Activated CD4-positive, CD25-positive, alpha-beta regulatory T cell treated with anti-CD3 and anti-CD28 coated beads, Interleukin-2, amount 50 U/mL, for 72 hours (primary cell): ENCODE measurements around the gene FHDC1.

Experiments used
- DNase-seq: peaks from one replicate; pipeline ENCODE4 v3.0.0; 2021

FHDC1 gene

DNA sequence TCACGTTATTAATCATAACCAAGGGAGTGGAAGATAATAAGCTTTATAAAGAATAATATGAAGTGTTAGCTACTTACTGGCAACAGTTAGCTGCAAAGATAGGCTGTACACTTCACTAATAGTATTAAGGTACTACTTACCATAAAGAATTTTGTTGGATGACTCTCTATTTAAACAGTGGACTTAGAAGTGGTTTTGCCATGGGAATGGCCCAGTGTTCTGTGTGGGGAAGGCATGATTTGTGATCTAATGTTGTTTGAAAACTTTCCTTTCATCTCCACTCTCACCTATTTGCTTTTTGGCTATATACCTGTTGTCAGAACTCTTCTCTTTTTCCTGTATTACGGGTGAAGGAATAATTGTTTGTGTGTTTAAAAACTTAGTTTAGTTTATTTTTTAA is 23.0 kb downstream of the FHDC1 start:
- DNase-seq, result no peak

DNA sequence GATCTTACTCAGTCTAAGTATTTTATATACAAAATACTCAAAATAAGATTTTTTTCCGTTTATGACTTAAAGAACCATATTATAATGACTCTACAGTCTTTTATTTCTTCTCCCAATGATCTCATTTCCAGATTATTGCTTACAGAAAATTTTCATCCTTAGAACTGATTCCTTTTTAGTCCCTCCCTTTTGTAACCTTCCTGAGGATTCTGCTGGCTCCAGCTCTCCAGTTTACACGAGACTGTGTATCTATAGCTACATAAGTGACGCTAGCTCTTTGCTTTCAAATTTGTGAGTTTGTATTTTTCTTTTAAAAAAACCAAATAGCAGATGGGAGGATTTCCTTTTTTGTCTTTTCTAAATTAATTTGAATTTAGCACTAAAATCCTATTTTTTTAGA is 24.0 kb downstream of the FHDC1 start:
- no peak for DNase-seq

- no peak for DNase-seq
Observed at GRCh38 chr4:152961014-152961772, 25.1 kb downstream of the FHDC1 start.

GRCh38 chr4:152961773-152962115 is 25.6 kb downstream of the FHDC1 start:
- DNase-seq, result no peak

DNA sequence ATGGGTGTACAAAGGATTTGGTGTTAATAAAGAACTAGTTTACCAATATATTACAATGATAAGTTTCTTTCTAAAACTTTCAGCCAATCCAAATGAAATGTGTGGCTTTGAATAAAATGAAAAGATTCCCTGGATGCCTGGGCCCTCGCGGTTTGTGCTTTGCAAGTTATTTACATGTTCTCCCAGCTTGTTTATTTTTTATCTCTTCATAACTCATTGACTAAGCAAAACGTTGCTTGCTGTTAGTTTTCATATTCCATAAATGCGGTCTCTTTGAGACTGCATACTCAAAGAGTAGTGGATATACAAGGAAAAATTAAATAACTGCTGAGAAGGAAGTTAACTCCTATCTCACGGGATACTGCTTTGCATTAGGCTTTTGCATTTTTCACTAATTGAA is 26.0 kb downstream of the FHDC1 start:
- no peak for DNase-seq

GRCh38 chr4:152964335-152964734 is 28.2 kb downstream of the FHDC1 start:
- DNase-seq, result no peak

DNA sequence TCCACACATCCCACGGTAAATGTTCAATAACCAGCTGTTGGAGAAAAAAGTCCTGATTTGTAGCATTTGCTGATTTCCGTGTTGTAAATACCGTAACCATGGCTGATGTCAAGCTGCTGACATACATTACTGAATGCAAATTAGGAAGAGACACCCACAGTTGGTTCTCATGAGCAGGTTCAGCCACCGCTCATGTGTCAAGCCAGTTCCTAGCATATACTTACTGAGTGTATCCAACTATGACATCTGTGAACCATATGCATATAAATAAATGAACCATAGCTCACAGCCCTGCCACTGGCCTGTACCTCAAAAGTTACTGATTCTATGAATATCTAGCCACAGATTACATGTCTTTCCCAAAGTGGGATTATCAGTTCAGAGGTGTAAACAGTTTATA is 29.5 kb downstream of the FHDC1 start:
- DNase-seq, result no peak

- no peak for DNase-seq
Observed at GRCh38 chr4:152967907-152968306, 31.8 kb downstream of the FHDC1 start.

DNA sequence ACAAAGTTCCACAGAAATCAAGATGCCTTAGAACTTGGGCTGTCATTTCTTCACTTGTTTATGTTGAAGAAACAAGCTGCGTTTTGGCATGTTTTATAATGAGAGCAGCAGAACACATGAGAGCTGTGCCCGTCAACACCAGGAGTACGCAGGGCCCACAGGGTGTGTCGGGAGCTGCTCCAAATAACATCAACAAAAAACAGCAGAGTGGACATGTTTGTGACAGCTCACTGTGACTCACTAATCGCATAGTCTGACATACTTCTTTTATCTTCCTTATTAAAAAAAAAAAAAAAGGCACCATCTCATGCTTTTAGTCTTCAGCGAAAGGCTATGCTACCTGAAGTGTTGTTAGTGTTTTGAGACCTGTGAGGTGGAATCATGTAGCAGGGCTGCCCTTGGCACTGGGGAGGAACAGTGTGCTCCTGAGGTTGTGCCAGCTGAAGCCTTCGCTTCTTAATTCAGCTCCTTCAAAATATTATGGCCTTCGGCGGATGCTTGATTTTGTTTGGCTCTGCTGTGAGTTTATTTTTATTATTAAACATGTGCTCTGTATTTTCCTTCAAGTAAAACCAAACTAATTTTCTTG is 32.8 kb downstream of the FHDC1 start:
- DNase-seq, result no peak

DNA sequence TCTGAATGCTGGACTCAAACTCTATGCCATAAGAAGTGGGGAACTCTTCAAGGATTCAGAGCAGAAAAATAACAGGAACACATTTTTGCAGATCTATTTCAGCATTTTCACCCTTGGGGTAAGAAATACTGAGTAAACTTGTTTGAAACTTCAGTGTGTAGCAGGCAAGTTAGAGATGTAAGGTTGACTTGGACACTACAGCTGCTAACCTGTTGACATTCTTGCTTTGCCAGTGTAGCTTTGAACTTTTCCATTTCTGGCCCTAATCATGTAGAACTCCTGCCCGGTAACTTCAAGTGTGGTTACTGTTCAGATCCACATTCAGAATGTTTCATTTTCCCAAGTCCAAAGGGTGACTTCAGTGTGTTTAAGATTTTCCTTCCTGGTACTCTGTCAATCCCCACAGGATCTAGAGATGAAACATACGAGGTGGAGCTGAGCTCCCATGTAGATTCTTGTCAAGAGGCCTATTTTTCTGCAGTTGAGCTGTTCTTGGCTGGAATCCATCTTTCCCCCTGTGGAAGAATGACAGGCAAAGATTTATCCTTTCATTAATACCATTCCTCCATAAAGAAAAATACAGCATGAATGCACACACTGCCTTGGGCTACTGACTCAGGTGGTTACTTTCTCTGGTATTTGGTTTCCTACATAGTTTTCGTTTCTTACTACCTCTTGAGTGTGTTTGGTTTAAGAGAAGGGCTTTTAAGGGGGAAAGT is 34.1 kb downstream of the FHDC1 start:
- DNase-seq, result no peak

DNA sequence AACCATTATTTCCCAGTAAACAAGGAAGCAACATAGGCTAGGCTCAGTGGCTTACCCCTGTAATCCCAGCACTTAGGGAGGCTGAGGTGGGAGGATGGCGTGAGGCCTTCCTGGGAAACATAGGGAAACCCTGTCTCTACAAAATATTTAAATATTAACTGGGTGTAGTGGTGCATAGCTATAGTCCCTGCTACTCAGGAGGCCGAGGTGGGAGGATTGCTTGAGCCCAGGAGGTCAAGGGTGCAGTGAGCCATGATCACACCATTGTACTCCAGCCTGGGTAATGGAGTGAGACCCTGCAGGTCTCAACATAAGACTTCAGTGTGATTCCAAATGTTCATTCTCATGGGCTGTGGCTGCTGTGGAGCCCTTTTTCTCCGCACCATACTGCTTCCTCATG is 34.9 kb downstream of the FHDC1 start:
- DNase-seq, result no peak

- DNase-seq, result no peak
Observed at GRCh38 chr4:152972821-152973628, 36.9 kb downstream of the FHDC1 start.

DNA sequence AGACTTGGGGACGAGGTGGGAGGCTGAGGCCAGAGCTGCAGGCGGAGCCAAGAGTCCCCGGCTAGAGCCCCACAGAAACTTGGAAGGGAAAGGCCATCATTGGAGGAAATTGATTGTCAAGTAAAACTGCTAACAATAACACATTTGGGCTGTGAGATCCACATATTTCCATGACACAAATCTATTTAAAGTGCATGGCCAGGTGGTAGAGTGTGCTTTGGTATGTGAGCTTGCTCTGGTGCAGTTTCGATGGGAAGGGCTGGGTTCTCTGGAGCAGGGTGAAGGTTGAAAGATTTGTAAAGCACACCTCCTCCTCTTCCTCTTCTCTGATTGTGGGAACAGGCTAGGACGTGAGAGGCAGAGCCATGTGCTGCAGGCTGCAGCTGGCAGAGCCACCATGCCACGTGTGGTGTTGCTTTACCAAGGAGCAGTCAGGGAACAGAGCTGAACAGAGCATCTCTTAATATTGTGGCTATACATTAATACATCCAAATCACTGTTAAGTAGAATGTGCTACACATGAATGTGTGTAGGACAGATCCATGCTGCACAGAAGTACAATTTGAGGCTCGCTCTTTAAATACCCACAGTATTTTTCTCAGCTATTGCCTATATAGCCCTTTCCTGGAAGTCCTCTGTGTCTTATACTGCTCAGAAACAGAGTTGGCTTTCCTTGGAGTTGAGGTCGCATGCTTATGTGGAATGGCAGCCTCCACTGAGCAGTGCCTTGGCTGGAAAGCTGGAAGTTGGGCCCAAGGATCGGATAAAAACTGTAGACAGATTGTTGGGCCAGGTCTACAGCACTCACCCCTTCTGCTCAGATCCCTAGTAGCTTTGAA is 37.7 kb downstream of the FHDC1 start:
- no peak for DNase-seq

DNA sequence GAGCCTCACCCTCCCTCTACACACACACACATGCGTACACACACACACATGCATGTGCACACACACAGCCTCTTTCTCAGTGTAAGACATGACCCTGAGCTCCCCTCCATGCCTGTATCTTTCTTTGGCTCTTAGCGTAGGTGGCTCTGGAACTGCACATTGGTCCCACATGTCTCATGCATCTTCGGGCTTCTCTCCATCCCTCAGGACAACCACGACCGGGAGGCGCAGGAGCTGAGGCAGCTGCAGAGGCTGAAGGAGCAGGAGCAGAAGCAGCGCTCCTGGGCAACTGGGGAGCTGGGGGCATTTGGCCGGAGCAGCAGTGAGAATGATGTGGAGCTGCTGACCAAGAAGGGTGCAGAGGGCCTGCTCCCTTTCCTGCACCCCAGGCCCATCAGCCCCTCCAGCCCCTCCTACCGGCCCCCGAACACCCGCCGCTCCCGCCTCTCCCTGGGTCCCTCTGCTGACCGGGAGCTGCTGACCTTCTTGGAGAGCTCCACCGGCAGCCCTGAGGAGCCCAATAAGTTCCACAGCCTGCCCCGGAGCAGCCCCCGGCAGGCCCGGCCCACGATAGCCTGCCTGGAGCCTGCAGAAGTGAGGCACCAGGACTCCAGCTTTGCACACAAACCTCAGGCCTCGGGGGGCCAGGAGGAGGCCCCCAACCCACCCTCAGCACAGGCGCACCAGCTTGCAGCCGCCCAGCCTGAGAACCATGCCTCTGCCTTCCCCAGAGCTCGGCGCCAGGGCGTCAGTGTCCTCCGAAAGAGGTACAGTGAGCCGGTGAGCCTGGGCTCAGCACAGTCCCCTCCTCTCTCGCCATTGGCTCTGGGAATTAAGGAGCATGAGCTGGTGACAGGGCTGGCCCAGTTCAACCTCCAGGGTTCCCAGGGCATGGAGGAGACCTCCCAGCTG is 38.6 kb downstream of the FHDC1 start:
- no peak for DNase-seq

DNA sequence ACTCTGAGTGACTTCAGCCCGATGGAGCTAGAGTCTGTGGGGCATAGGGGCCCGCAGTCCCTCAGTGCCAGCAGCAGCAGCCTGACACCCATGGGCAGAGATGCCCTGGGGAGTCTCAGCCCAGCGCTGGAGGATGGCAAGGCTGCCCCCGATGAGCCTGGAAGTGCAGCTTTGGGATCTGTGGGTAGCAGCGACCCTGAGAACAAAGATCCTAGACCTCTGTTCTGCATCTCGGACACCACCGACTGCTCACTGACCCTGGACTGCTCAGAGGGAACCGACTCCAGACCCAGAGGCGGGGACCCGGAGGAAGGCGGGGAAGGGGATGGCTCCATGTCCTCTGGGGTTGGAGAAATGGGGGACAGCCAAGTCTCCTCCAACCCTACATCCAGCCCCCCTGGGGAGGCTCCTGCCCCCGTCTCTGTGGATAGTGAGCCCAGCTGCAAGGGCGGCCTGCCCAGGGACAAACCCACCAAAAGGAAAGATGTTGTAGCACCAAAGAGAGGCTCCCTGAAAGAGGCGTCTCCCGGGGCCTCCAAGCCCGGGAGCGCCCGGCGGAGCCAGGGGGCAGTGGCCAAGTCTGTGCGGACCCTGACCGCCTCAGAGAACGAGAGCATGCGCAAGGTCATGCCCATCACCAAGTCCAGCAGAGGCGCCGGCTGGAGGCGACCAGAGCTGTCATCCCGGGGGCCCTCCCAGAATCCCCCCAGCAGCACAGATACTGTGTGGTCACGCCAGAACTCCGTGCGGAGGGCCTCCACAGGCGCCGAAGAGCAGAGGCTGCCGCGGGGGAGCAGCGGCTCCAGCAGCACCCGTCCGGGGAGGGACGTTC is 39.5 kb downstream of the FHDC1 start:
- no peak for DNase-seq

DNA sequence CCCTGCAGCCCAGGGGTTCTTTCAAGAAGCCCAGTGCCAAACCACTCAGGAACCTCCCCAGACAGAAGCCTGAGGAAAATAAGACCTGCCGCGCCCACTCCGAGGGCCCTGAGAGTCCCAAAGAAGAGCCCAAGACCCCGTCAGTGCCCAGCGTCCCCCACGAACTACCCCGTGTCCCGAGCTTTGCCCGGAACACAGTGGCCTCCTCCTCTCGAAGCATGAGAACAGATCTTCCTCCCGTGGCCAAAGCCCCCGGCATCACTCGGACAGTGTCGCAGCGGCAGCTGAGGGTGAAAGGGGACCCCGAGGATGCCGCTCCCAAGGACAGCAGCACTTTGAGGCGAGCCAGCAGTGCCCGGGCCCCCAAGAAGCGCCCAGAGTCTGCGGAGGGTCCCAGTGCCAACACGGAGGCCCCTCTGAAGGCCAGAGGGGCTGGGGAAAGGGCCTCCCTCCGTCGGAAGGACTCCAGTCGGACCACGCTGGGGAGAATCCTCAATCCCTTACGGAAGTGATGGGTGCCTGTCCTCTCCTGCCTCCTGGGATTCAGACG is 40.2 kb downstream of the FHDC1 start:
- no peak for DNase-seq

DNA sequence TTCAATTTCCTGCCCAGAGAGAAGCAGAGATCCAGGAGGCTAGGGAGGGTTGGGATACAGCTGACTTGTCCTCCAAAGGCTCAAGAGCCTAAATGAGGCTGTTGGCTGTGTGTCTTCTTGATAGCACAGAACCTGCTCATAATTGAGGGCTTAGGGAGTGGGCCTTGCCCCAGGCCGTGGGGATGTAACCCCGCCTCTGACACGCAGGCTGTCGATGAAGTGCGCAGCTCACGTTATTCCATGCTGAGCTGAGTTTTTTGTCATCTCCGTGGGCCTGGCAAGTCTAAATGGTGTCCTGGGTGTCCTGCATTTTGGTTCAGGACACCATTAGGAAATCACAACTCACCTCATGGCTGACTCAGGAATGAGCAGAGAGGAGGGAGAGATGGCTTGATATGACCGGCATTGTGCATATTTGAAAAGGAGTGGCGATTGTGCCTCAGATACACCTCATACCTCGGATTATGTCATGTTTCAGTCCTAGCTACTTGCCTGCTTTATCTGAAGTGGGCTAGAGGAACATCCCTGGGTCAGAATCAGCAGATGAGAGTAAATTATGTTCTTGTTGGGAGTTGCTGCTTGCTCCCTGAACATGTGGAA is 43.7 kb downstream of the FHDC1 start:
- no peak for DNase-seq

DNA sequence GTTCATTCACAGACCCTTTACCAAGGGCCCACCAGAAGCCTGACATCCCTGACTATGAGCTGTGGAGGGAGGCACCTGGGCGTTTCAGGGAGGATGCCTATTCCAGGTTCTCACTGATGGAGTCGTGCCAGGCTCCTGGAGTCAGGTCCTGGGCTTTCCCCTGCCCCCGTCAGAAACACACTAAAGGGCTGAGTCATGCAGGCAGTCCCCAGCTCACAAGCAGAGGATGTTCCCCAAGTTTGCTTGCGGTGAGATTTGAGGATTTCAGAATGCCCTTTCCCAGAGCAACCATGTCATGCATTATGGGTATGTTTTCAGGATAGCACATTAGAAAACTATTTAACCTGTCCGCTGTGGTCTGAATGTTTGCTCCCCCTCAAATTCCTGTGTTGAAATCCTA is 45.2 kb downstream of the FHDC1 start:
- no peak for DNase-seq

DNA sequence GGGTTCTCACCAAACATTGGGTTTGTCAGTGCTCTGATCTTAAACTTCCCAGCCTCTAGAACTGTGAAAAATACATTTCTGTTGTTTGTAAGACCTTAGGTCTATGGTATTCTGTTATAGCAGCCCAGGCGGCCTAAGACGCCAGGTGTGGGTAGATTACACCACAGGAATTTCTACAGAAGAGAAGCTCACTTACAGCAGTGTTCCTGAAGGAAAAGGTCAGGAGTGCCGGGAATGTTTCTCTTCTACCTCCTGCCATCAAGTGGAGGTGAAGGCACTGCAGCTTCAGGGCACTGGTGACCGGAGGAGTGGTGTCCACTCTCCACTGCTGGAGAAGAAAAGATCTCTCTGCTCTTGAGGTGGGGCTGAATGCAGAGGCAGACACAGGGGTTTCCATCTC is 45.7 kb downstream of the FHDC1 start:
- no peak for DNase-seq

DNA sequence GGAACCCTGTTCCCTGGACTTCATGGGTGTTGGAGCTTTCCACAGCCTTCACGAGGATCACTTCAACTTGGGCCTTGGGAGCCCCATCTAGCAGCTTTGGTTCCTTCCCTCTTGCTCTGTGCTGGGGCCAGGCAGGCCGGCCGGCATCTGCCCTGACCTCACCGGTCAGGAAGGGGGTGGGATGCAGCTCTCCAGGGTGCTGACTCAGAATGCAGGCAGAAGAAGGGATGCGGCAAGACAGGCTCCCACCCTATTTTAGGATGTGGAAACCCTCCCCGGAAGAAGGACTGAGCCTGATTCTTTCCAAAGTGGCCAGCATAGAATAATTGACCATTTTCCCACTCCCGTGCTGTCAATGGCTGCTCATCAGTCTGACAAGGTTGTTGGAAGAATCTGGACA is 47.1 kb downstream of the FHDC1 start:
- DNase-seq, result no peak
